Stimulated activated CD4-positive, alpha-beta T cell treated with anti-CD3 and anti-CD28 coated beads, Interleukin-1b, Interleukin-23, amount 100 ng/mL, for 48 hours (primary cell): ENCODE results near the gene LDHD.

Experiments
- DNase-seq: peaks from one replicate; pipeline ENCODE4 v3.0.0-alpha.2; 2020

Gene LDHD

DNA sequence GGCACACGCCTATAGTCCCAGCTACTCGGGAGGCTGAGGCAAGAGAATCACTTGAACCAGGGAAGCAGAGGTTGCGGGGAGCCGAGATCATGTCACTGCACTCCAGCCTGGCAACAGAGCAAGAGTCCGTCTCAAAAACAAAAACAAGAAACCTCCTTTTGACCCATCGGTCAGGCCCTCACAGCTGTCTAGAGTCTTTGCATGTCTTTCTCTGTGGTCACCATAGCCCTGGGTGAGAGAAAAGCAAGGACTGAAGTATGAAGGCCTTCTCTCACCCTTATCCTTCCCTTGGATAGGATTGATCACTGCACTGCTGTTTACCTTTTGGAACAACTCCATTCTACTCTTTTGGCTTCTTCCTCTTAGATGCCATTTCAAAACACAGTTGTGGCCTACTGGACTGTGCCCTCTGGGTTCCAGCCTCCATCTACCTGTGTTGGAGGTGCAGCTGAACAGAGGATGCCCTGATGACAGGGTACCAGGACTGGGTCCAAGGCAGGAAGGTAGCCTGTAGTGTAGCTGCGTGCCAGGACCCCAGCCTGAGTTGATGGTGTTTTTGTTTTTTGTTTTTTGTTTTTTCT lies 37.1 kb downstream of the LDHD start:
- no peak for DNase-seq

DNA sequence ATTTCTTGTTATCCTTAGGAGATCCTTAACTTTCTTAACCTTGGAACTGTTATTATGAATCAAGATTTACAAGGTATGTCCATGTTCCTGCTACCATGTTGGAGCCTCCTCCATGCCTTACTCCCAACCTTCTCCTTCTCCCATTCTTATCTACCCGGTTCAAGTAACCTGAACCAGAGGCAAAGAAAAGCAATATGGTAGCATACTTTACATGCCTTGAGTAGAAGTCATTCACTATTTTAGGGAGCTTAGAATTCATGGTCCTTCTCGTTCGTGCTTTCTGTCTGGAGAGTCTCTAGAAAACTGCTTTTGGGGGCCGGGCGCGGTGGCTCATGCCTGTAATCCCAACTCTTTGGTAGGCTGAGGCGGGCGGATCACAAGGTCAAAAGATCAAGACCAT lies 37.7 kb downstream of the LDHD start:
- DNase-seq = no peak

DNA sequence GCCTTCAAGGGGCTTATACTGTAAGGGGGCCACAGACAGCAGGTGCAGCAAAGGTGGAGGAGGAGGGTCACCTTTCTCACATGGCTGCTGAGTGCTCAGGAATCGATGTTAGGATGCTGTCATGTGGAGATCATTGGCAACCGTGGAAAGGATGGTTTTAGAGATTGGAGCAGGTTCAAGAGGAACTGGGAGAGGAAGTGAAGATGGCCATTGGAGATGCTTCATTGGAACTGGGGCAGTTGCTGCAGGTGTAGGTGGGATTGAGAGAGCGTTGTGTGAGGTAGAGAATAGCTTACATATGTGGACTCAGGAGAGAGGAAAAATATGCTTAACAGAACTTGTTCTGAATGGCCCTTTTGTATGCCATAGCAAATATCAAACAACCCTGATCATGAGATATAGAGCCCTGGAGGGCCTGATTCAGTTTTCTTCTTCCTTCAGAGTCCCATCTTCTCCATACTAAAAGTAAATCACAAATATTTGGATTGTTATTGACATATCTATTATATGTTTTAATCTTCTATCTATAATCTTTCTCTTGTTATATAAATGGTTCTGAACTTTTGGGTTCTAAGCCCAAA lies 40.8 kb downstream of the LDHD start:
- no peak for DNase-seq

DNA sequence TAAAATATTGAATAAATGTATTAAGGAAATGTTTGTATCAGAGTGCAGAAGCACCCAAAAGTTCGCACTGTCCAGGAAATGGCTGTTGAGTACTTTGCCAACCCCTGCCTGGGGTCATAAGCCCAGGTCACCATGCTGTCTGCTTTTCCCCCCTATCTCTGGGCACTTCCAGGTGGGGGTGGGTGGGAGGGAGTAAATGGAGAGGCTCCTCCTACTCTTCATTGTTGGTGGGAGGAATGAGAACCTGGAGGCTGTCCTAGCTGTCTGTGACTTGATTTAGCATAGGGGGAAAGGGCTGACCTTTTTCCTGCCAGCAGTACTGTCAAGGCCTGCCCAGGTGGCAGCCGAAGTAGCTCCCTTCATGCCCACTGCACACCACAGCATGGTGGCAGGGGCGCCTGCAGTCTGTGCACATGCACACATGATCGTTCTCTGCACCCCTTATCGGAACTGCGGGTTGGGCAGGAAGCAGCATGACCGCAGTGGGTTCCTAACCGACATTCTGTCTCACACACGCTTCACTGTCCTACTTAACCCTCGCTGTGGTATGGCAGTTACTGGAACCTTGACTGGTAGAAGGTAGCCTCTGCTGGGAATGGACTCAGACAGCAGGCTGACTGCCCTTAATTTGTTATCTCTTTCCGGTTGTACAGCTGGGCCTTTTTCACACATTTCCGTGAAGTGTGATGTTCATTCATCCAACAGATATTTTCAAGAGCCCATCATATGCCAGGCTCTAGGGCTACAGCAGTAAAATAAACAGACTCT lies 41.5 kb downstream of the LDHD start:
- DNase-seq = peak; percentile 85

DNA sequence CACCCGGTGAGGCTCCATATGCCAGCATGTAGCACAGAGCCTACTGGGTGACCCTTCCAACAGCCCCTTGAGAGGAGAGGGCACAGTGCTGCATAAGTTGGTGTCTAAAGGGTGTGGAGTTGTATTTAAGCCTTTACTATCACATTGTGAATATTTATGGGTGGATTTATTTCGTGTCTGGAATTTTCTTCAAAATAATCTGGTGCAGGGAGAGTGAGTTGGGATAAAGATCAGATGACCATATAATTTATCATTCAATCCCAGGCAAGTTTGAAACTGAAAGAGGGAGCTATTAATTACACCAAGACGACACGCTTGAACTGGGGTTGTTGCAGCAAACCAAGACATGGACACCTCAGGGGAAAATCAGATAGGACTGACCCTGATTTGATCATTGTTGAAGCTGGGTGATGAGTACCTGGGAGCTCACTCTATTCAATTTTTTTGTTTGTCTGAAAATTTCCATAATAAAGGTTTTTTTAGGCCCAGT lies 42.2 kb downstream of the LDHD start:
- no peak for DNase-seq

DNA sequence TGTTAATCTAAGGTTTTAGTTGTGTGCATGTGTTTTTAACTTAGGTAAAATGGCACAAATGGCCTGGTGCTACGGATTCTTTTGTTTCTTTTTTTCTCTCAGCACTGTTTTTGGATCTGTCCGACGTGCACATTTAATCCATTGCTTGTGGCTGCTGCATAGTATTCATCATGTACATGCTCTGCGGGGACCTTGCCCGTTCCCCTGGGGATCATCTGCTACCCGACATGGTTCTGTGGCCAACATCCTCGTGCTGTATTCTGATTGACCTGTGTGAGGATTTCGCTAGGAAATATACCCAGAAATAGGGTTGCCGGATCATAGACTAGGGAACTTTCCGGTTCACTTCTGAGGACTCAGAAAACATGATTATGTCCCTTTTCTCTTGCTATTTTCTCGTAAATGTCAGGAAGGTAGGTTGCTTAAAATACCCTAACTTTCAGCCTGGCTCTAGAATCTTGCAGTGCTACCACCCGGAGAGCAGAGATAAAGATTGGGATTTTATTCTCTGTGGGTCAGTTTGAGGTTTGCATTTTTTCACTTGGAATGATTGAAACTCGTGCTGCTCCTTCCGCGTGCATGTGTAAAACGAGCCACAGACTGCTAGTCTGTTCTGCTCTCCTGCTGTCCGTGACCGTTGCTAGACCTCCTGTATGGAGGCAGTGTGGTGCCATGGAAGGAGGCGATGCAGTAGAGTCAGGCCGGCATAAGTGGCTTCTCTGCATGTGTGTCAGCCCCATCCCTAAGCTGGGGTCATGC lies 42.9 kb downstream of the LDHD start:
- DNase-seq = no peak

DNA sequence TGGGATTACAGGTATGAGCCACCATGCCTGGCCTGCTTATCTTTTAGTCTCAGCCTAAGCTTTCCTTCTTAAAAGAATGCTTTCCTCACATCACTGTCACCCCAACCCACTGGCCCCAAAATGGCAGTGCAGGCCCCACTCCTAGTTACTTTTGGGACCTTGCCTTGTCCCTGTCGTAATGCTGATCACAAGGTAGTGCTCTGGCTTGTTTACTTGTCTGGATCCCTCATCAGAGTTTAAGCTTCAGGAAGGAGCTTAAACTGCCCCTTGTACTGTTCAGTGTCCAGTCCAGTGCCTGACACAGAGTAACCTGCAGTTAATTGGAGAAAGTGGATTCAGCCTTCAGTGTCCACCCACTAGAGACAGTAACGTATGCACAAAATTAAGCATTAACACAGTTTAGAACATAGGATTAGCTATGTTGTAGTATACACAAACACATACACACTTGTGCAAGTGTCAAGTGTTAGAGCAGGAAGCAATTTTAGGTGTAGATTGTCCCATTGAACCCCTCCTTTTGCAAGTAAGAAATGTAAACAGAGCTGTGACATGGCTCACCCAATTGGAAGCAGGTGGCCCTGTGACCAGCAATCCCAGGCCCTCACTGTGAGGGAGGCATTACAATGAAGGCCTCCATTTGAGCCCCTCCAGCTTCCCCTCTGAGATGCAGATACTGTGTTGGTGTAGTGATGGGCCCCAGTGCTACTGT lies 44.2 kb downstream of the LDHD start:
- no peak for DNase-seq

DNA sequence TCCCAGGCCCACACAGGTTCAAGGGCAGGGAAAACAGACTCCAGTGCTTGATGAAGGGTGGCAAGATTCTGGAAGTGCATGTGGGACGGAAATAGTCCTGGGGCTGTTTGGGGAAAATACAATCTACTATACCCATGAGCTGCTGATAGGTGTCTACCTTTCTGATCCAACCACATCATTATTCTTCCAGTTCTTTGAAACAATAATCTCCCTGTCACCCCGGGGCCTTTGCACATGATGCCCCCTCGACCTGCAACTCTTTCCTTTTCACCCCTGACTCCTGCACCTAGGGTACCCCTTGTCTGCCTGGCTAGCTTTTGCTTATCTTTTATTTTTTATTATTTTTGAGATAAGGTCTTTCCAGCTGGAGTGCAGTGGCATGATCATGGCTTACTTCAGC lies 45.0 kb downstream of the LDHD start:
- no peak for DNase-seq

DNA sequence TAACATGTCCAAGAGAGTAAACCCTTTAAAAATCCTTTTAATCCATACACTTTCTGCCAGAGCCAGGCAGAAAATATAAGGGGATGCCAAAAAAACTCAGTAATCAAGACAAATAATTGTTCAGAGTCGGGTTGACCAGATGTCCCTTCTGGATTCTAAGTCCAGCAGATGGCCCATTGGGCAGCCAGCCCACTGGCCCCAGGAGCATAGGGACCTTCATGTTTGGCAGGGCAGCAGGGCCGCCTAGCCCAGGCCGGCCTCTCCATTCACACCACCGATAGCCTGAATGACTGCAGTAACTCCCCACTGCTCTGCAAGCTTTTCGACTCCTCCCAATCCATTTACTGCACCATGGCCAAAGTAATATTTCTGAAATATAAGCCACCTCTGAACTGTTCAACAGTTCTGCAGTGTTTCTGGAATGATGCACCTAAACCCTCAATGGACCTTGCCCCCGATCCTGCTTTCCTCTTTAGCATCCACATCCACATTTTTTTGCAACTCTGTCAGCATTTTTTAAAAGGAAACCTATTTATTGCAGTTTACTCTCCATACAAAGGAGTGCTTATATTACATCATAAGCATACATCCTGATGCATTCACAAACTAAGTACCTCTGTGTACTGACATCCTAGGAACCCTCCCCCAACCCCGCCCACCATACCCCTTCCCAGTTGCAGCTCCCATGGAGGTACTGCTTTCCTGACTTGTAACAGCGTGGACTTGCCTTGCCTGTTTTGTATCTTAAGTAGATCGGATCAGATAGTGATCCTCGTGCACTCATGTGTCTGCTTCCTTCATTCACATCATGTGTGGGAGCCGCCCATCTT lies 46.4 kb downstream of the LDHD start:
- no peak for DNase-seq

DNA sequence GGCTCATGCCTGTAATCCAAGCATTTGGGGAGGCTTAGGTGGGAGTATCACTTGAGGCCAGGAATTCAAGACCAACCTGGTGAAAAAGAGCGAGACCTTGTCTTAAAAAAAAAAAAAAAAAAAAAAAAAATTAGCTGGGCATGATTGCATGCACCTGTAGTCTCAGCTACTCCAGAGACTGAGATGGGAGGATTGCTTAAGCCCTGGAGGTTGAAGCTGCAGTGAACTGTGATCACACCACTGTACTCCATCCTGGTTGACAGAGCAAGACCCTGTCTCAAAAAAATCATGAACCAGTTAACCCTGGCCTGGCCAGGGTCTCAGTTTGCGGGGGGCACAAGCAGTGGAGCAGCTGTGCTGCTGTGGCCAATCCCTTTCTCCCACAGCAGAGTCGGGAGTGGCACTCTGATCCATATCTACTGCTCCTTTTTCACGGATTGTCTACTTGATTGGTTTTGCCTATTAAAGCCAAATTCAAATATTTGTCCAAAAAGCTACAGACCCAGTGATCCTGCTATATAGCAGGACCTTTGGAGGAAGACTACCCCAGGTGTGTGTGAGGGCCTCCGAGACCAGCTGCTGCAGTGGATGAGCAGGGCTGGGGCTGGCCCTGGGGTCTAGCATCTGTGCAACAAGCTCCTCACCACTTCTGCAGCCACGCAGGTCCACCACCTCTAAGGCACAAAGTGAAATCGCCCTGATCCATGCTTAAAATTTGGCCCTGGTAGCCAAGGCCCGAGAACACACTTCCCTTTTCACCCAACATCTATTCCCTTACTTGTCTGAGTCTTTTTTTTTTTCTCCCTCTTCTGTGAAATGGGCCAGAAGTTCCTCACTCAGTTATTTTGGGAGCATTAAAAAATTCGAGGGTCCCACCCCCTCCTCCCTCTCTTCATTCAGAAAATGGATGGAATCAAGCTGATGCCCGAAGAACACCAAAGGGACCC lies 48.2 kb downstream of the LDHD start:
- DNase-seq = no peak

DNA sequence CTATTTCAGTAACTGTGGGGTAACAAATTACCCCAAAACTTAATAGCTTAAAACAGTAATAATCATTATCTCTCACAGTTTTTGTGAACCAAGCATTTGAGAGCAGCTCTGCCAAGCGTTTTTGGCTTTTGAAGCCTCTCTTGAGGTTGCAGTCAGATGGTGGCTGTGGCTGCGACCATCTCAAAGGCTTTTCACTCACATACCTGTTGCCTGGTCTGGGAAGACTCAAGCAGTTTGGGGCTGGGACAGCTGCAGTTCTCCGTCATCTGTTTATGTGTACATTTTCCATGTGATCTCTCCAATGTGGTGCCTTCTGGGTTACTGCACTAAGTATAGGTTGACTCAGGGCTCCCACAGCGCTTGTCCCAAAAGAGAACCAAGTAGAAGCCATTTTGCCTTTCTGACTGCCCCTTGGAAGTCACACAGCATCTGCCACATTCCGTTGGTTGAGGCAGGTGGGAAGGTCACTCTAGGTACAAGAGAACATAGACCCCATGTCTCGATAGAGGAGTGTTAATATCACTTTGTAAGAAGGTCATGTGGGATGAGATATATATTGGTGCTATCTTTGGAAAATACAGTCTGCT lies 49.6 kb downstream of the LDHD start:
- DNase-seq = no peak

DNA sequence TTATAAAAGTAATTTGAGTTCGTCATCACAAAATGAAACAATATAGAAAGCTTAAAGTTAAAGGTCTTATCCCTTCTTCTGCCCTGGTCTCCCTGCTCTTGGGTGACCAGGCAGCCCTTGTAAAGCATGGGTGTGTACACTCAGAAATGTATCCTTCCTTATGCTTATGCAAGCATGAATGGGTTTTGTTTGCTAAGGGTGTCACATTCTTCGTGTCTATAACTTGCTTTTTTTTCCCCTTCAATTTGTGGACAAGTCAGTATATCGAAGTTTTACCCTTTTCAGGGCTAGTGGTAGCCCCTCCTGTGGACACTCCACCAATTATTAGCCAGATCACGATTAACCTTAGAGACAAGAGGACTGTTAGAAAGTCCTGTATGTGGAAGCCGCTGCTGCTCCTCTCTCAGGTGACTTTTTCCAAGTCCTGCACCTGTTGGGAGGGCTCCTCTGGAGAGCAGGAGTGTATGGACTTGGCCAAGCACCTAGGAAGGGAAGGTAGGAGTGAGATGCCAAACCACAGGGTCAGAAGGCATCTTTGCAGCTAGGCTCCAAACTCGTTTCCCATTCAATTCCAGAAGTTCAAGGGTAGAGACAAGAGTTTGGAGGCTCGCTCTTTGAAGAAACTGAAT lies 50.9 kb downstream of the LDHD start:
- DNase-seq = no peak

DNA sequence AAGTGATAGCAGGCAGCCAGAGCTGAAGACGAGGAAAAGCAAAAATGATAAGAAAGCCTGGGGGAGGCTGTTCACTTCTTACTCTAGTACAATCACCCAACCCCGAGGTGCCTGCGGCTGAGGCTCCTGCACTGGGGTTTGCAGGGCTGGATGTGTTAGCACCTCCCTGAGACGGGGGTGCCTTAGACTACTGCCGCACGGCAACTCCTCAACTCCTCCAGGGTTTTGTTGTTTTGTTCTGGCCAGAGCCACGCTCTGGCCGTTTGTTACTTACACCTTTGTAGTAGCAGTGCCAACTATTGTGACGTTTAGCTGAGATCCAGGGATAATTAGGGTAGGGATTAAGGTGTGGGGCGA lies 51.5 kb downstream of the LDHD start:
- peak; percentile 35 for DNase-seq

DNA sequence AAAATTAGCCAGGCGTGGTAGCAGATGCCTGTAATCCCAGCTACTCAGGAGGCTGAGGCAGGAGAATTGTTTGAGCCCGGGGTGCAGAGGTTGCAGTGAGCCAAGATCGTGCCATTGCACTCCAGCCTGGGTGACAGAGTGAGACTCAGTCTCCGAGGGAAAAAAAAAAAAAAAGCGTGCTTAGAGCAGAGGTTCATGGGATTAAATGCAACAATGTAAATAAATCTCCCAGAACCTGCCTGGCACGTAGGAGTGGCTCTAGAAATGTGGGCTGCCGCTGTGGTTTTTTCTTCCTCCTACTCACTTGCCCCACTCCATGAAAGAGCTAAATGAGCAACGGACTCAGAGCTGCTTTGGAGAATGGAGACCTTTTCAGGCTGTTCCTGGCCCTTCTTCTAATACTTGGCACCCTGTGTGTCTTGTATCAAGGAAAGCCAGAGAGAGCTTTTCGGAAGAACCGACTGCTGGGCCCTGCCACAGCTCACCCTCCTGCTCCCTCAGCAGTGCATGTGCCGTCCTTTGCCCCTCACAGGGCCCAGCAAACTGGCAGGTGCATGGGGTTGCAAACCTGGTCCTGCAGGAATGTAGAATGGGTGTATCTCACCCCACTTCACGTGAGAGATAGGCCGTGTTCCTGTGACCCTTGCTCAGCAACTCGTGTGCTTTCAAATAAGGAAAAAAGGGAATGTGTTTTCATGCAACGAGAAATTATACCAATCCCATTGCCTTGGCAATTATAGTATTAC lies 52.0 kb downstream of the LDHD start:
- peak; percentile 20 for DNase-seq

DNA sequence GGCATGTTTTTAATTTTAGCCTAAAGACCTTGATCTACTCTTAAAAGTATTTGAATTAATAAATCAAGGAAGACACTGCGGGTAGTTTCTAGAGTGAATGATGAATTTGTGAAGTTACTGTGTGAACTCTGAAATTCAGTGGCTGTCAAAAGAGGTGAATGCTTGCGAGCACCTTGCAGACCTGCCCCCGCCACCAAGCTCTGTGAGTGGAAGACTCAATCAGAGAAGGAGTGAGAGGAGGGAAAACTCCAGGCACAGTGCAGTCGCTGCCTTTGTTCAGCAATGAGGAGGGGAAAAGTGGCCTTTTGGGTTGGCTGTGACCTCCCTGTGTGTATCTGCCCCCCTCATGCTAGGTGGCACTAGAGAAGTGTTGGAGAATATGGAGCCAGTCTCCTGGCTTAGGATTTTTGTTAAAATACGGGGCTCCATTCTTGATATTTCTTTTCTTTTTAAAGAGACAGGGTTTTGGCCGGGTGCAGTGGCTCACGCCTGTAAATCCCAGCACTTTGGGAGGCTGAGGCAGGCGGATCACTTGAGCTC lies 53.0 kb downstream of the LDHD start:
- DNase-seq = no peak

DNA sequence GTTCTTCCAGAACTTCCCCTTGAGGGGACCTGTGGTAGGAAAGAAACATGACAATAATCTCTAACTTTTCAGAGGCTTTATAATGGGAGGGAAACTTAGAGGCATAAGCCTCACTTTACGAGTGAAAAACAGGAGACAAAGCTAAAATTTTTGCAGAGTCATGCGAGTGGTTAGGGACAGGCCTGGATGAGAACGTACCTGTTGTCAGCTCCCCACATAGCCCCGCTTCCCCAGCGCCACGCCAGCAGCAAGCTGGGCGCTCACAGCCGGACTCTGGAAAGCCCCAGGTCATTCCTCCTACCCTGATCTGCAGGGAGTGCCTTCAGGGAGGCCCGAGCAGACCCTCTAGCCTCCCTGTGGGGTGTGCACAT lies 53.6 kb downstream of the LDHD start:
- no peak for DNase-seq

DNA sequence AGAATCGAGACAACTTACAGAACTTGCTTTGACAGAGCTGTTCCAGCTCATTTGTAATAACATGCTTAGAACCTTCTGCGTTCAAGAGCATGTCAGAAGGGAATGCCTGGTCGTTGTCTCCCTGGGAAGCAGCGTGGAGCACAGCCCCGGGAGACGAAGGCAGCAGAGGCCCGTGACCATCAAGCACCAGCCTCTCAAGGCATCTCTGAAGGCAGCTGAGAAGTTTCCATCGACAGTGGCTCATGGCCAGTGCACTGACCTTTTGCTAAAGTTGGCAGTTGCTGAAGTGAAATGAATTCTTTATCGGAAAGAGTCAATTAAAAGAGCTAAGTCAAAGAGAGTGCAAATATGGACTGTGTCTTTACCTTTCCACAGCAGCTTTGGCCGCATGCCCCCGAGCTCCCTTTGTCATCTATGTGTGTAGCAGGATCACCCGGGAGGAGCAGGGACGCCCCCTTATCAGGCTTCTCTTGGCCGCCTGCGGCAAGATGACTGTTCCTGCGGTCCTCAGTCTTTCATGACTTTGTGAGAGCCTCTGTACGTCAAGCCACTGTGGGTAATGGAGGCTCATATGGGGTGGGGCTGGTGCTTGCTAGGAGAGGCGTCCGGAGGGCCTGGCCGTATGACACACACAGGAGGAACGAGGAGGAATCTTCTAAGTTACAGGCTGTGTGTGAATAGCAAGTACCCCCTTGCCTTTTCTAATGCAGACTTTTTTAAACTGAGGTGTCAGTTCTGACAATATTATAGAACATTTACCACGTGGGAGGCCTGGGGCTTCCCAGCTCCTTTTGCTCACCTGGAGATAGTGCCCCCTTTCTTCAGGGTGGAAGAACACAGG lies 54.2 kb downstream of the LDHD start:
- no peak for DNase-seq
